Measurements from ENCODE around the gene CPS1. TPM values are rescaled to one million over a fixed set of nuclear protein-coding genes. Genes with fewer than 3 reads are reported as not detected.

CPS1 gene
- total and polyA plus RNA-seq, 2 of the 4 experiments (the other 2 are of a cell fraction): 5.4 to 20.1 TPM

- Histone ChIP-seq H3K27me3 (ENCODE audit: control insufficient read depth, insufficient read depth, low read length) (no peaks in the 10 kb centered on the region), H4K5ac (ENCODE audit: low read depth, low read length) (no peak overlapping the region), H4K8ac (ENCODE audit: low read depth in 2 of 2, low read length in 2 of 2) (no peak overlapping the region), H2BK20ac (ENCODE audit: low read depth, low read length) (no peak overlapping the region), H2BK15ac (ENCODE audit: low read depth, low read length) (no peak overlapping the region), H3K23ac (ENCODE audit: low read depth, low read length) (no peak overlapping the region), H2BK120ac (ENCODE audit: low read depth, low read length) (no peak overlapping the region), H2AK5ac (ENCODE audit: low read depth, low read length) (no peak overlapping the region), H3K79me1 (ENCODE audit: low read depth in 1 of 2, low read length in 2 of 2) (no peaks in the 10 kb centered on the region), H3K4ac (ENCODE audit: low read depth, low read length) (no peak overlapping the region), H2BK5ac (ENCODE audit: low read depth, low read length, poor library complexity, severe bottlenecking) (no peak overlapping the region), H3K4me3 (ENCODE audit: insufficient read depth, low read depth, low read length) (no peak overlapping the region), H3K9ac (ENCODE audit: low read depth, low read length) (no peak overlapping the region), H4K91ac (ENCODE audit: insufficient read depth, low read depth, low read length) (no peak overlapping the region), H3K14ac (replicated peaks; ENCODE audit: low read depth, low read length) (no peak overlapping the region), H4K20me1 (ENCODE audit: insufficient read depth, low read length) (no peaks in the 10 kb centered on the region), H3K27ac (ENCODE audit: insufficient read depth, low read length) (no peak overlapping the region), H3K36me3 (ENCODE audit: control insufficient read depth, insufficient read depth, low read length) (no peaks in the 10 kb centered on the region), H3K4me1 (ENCODE audit: control insufficient read depth, insufficient read depth, low read length) (no peaks in the 10 kb centered on the region), H3K56ac (ENCODE audit: extremely low read depth, insufficient read depth, low read length) (no peak overlapping the region), H2AK9ac (replicated peaks; ENCODE audit: low read depth, low read length, poor library complexity) (no peak overlapping the region), H2AFZ (replicated peaks; ENCODE audit: low read length, poor library complexity) (no peak overlapping the region), H3K9me3 (ENCODE audit: control insufficient read depth, insufficient read depth, low read length) (no peaks in the 10 kb centered on the region), H3K4me2 (ENCODE audit: low read depth, low read length) (no peak overlapping the region), H3K9me1 (ENCODE audit: insufficient read depth, low read length) (no peaks in the 10 kb centered on the region), H3K18ac (ENCODE audit: low read depth, low read length) (no peak overlapping the region)
- in situ Hi-C loops (cut with MboI; ENCODE audit: low sequenced_read_pairs) (no loop called here), dilution Hi-C loops (cut with HindIII; ENCODE audit: low sequenced_read_pairs, unreplicated experiment) (no loop called here), intact Hi-C loops (cut with micrococcal nuclease) (no loop called here)
- 40% methylated on average over 1 of the region's 4 CpGs; no CpG with 5 or more reads in 1 of the 2 experiments for WGBS, 2 experiments (ENCODE audit: extremely low coverage in 2 of 2, insufficient read length in 1 of 2)
- TF ChIP-seq BHLHE40 (IDR thresholded peaks at IDR 0.05; ENCODE audit: low read depth, low read length) (no peak), CHD1 (IDR thresholded peaks at IDR 0.05; ENCODE audit: low read depth, low read length) (no peak), MAFK (IDR thresholded peaks at IDR 0.05; ENCODE audit: low read depth, low read length) (no peak), MAZ (IDR thresholded peaks at IDR 0.05; ENCODE audit: borderline replicate concordance, low read depth, low read length) (no peak), POLR2A (IDR thresholded peaks at IDR 0.05; ENCODE audit: low read depth, low read length) (no peak), RCOR1 (IDR thresholded peaks at IDR 0.05; ENCODE audit: insufficient replicate concordance, low read length) (no peak), RAD21 (IDR thresholded peaks at IDR 0.05; ENCODE audit: low read length) (no peak), NFE2L2 (IDR thresholded peaks at IDR 0.05; ENCODE audit: low read depth, low read length) (no peak), CTCF (conservative IDR thresholded peaks at IDR 0.05; ENCODE audit: low read depth, low read length) (no peak), MXI1 (IDR thresholded peaks at IDR 0.05; ENCODE audit: borderline replicate concordance, low read depth, low read length) (no peak), CEBPB (IDR thresholded peaks at IDR 0.05; ENCODE audit: low read depth, low read length) (no peak), RFX5 (IDR thresholded peaks at IDR 0.05; ENCODE audit: low read depth, low read length) (no peak), FOS (IDR thresholded peaks at IDR 0.05; ENCODE audit: low read depth, low read length) (no peak), SMC3 (IDR thresholded peaks at IDR 0.05; ENCODE audit: low read depth, low read length) (no peak), ELK1 (IDR thresholded peaks at IDR 0.05; ENCODE audit: borderline replicate concordance, low read depth, low read length) (no peak), USF2 (IDR thresholded peaks at IDR 0.05; ENCODE audit: low read depth, low read length) (no peak)
- CTCF ChIA-PET: interaction anchor here (0.6 kb wide), 1 partner anchor 120 kb away, joined by 3 read pairs; no protein-coding TSS in a partner anchor
- POLR2A ChIA-PET (ENCODE audit: unreplicated experiment): no interaction called here
- DNase-seq (no peak), ATAC-seq (ENCODE audit: low read depth) (no peak)
- no TSS peak for BruUV-seq (replicated peaks)
These were observed 11.6 kb upstream of the CPS1 start for GRCh38 chr2:210544831-210545230.

All from IMR-90 (cell line).